Suppressor macrophage (primary cell): Measurements from ENCODE around the gene HRH2.

ENCODE experiments used
- DNase-seq, 4 experiments: peaks; one replicate each; pipeline ENCODE4 v3.0.0-alpha.2; 2020 to 2022

The HRH2 gene

DNA sequence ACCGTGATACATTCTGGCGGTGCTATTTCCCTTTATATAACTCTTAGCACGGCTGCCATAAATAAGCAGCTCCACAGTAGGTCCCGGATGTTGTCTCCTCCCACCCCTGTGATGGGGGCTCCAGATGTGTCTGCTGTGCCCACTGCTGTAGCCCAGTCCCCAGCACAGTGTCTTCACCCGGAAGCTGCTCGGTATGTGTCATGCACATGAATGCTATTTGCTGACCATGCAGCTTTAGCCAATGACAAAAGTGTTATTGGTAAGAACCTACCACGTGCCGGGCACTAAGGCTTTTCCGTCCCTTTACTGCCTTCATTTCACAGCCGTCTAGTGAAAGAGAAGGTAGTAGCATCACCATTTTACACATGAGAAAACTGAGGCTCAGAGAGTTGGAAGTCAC is 20.2 kb downstream of the HRH2 start:
- no peak for DNase-seq

DNA sequence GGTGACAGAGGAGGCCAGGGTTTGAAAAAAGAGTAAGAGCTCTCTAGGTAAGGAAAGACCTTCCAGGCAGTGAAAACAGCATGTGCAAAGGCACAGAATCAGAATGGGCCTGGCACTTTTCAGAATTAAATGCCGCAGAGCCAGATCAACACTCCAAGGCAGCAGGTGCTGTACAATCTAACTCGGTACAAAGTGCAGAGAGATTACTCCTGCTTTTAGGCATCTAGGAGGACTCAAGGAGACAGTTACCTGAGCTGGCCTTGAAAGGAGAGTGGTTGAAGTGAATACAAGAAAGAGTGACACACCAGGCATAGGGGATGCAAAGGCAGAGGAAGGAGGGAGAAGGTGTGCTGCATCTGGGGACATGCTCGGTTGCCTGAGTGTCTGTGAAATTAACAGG is 21.5 kb downstream of the HRH2 start:
- DNase-seq = no peak

DNA sequence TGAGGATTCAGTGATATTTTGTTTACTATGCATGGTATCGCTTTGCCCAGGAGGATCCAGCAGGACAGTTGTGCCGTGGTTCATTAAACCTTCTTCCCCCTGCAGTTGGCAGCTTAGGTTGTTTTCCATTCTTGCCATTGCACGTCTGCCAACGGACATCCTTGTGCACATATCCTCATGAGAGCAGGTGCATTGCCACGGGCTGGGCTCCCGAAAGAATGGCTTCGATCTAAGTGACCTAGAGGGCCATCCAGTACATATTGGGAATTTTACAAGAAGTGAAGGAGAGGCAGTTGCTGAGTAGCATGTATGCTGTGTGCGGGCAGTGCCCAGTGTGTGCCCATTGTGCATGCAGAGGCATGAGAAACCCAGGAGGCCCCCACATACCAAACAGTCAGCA is 22.1 kb downstream of the HRH2 start:
- DNase-seq = no peak

DNA sequence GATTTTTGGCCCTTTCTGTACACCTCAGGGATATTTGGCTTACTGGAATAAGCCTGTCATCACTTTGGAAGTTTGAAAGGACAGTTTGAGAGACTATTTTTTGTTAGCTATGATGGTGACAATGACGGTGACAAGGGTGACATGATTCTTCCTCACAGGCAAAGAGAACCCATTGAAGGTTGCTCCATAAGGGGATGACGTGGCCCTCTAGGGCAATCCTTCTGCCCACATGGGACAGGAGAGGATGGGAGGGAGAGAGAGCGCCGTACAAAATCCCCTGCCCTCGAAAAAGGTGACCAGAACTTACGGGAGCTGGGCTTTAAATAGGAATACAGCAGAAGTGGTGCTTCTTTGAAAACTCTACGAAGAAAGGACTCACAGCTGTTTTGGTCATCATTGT is 22.6 kb downstream of the HRH2 start:
- DNase-seq = peak; percentile 33 to 69 (median 60)

DNA sequence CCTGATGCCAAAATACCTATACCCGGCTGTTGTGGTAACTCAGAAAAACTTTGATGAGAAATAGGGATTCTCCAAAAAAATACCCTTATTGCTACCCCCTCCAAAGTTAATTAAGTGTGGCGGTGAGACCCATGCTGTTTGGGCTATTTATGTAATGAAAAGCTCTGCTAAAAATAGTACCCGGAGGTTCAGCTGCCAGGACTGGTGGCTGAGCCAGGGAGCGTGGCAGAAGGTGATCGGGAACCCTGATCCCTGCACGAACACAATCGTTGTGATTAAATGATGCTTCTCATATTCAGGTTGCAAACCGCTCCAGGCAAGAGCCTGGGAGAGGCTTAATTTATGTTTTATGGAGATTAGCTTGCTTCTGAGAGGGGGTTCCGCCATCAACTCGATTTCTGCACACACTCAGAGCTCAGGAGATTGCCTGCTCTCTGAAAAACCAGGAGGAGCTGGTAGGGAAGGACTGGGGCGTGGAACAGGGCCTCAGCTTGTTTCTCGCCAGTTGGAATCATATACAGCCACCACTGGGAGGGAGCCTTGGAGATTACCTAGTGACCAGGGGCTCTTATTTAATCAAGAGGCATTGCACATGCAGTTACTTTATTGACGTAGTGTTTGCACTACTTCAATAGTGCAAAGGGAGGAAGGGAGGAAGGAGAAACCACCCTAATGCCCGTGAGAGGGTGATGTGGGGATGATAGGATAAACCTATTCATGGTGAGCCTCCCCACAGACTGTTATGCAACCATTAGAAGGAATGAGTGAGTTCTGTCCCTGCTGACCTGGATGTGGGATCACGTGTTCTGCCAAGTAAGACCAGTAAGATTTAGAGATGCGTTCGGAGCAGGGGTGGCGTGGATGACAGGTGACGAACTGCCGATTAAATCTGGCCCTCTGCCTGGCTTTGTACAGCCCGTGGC is 23.4 kb downstream of the HRH2 start:
- DNase-seq = no peak

DNA sequence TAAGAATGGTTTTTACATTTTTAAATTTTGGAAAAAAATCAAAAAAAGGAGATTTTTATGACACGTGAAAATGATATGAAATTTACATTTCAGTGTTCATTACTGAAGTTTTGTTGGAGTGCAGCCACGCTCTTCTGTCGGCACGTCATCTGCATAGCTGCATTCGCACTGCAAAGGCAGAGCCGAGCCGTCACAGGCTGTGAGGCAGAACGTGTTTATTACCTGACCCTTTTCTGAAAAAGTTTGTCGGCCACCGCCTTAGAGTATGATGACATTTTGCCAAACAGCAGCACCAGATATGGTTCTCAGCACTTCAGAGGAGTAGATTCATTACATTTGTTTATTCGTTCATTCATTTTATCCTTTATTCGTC is 24.1 kb downstream of the HRH2 start:
- no peak for DNase-seq

DNA sequence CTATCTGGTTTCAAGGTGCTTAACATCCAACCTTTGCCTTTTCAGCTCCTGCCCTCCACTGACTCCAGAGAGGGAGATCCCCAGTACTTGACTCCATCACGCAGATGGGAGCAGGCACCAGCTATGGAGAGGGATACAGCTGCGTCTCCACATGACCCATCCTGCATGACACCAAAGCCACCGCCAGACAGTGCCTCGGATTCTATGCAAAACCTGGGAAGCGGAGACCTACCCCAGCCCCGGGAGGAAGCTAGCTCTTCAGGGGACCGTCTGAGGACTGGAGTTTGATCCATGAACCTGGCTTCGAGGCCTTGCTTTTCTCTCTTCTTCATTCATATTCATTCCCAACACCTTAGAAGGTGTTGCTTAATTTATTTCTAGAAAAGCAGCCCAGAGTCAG is 24.8 kb downstream of the HRH2 start:
- DNase-seq = no peak

DNA sequence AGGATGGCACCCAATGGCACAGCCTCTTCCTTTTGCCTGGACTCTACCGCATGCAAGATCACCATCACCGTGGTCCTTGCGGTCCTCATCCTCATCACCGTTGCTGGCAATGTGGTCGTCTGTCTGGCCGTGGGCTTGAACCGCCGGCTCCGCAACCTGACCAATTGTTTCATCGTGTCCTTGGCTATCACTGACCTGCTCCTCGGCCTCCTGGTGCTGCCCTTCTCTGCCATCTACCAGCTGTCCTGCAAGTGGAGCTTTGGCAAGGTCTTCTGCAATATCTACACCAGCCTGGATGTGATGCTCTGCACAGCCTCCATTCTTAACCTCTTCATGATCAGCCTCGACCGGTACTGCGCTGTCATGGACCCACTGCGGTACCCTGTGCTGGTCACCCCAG is 25.4 kb downstream of the HRH2 start:
- no peak for DNase-seq

DNA sequence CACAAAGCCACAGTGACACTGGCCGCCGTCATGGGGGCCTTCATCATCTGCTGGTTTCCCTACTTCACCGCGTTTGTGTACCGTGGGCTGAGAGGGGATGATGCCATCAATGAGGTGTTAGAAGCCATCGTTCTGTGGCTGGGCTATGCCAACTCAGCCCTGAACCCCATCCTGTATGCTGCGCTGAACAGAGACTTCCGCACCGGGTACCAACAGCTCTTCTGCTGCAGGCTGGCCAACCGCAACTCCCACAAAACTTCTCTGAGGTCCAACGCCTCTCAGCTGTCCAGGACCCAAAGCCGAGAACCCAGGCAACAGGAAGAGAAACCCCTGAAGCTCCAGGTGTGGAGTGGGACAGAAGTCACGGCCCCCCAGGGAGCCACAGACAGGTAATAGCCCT is 26.1 kb downstream of the HRH2 start:
- DNase-seq = no peak

DNA sequence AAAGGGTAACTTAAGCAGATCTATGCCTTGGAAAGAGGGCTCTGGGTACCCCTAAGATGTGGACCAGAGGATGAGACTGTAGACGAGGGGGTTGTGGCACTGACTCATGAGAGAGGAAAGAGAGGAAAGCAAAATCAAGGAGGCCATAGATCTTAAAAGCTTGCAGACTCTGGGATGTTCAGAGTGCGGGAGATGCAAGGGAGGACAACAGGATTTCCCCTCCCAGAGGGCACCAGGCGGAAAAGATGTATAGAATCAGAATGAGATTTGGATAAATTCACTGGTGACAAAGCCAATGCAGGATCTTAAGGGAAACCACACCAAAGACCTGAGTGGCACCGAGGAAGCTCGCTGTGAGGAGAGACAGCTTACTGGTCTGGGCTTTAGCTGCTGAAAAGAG is 27.1 kb downstream of the HRH2 start:
- no peak for DNase-seq

DNA sequence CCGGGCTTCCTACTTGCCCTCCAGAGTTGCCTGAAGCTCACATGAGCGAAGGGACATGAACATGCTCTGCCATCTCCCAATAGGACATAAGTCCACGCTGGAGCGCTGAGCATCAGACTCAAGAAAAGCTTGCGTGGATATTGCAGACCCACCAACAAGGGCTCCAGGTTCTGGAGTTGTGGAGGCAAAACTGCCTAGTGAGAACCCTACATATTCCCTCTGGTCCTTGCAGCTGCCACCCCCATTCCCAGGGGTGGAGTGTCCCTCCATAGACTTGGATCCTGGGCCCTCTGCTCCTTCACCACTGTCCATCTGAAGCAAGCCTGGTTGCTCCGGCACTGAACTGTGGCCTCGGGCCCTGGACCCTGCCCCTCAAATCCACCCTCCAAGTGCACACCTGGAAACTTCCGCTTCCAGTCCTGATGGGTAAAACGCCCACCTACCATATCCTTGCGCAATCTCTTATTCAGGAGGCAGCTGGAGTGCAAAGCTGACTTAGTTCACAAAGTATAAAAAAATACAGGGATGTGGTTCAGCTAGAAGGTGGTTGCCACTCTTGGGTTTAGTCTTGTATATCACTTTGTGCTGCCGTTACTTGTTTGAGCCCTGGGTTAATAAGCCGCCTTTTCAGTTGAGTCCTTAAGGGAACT is 28.0 kb downstream of the HRH2 start:
- DNase-seq = no peak

DNA sequence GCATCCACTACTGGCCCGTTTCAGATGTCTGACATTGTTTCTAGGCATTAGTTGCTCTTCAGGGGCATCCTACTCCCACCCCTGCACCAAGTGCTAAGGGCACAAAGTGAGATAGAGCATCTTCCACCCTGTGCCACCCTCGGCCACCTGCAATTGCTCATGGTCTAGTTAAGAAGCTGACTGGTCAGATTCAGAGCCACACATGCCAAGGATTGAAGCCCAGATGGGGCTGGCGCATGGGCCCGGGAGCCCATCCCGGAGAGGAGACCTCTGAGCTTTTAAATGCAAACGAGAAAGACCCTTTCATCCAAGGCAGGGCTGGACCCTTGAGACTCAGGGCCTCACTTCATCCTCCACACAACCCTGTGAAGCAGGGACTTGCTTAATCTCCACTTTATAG is 28.5 kb downstream of the HRH2 start:
- DNase-seq = no peak

DNA sequence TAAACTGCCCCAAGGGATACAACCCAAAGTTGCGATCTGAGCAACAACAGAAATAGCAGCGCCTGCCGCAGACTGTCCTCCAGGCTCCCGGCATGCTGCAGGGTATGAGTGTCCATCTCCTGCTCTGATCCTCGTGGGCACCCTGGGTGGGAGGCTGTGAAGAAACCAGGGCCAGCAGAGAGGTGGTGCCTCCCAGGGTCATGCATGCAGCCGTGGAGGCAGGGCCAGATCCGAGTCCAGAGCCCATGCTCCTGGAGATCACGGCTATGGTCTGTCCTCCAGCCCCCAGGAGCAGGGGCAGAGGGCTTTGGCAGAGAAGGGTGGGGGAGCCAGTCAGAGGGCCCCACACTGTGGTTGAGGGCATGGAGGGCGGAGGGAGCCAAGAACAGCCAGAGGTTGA is 29.0 kb downstream of the HRH2 start:
- no peak for DNase-seq

DNA sequence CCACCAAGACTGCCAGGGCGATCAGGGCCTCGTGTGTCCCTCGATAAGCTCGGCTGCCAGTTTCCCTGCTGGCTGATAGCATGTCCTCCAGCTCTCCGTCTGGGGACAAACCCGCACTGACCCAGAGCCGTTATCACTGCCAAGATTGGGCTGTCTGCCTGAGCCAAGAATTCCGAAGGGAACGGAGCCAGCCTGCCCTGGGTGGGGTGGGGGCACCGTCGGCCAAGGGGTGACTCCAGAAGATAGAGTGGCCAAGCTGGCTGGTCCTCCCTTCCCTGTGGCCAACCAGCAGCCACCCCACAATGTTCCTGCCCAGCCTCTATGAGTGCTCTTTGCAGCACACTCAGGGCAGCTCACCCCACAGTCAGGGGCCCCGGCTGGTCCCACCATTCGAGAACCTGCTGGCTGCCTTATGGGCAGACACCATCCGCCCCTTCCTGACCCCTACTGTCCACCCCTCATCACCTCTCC is 29.4 kb downstream of the HRH2 start:
- no peak for DNase-seq

DNA sequence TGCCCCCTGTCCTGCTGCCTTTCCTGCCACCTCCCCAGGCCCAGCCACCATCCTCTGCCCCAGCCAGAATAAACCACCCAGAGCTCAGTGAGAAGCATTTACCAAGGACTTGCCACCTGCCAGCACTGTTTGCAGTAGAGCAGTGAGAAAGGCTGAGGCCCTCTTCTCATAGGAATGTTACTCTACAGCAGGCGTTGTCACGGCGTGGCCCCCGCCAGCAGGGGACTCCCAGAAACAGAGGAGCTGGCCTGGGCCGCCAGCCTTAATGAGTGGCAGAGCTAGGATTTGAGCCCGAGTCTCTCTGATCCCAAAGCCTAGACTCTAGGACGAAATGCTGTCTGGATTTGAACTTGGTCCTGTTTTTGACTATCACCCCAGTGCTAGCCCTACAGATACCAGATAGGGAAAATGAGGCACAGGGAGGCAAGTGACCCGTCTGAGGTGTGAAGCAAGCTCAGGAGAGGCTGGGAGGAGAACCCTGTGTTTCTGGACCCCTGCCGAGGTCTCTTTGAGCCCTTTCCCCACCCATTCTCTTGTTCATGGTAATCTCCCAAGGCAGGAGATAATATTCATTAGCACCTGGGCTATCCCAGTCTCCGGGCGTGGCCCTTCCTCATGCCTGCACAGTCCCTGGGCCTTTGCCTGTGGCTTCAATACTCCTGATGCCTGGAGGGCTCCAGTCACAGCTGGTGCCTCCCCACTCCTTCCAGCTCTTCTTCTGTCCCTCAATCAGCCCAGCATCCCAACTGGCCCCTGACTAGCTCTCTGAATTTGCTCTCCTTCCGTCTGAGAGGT is 30.7 kb downstream of the HRH2 start:
- DNase-seq = no peak

DNA sequence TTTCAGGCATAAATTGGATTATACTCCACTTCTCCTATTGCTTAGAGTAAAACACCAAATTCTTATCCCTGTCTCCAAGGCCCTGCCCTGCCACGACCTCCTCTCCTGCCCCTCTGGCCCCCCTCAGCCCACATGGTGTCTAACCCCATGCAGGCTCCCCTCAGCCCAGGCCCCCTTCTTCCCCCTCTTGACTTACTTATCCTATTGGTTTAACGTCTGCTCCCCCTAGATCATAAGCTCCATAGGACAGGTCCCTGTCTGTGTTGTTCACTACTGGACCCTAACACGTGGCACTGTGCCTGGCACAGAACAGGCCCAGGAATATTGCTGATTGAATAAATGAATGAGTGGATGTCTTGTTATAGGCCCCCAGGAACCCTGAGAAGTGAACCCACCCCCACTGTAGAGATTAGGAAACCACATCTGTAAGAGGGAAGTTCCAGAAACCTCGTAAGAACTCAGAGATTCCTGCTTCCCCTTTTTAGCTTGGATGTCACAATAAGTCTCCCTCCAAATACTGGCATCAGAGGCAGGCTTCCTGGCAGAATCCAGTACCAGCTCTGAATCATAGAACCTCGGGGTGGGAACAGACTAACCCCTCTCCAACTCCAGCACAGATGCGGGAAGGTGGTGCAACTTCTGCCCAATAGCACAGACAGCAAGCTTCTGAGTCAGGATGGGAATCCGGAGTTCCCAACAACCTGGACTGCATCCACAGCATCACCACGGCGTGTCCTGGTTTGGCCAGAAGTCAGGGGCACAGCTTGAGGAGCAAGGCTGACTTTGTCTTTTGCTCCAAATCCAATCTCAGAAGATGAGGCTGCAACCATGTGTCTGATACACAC is 31.5 kb downstream of the HRH2 start:
- peak; percentile 89 to 99 (median 93) for DNase-seq

DNA sequence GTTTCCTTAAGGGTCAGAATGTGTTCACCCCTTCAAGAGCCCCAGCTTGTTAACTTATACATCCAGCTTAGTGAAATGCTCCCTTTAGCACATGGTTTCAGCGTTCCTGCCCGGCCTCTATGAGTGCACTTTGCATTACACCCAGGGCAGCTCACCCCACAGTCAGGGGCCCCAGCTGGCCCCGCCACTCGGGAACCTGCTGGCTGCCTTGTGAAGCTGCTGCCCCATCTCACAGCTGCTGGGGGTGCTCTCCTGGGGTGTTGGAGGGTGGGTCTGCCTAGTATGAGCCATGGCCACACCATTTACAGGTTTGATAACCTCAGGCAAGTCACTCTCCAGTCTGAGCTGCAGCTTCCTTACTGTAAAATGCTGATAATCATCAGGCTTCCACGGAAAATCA is 32.2 kb downstream of the HRH2 start:
- no peak for DNase-seq

DNA sequence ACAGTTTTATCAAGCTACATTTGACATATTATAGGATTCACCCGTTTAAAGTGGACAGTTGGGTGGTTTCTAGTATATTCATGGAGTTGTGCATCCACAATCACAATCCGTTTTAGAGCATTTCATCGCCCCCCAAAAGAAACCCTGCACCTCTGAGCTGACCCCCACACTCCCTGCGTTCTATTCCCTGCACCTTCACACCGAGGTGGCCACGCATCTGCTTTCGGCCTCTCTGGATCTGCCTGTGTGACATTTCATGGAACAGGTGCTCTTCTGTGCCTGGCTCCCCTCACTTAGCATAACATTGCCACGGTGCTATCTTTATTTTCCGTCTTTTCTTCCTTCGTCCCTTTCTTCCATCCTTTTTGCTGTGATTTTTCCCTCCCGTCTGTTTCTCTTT is 32.7 kb downstream of the HRH2 start:
- no peak for DNase-seq

DNA sequence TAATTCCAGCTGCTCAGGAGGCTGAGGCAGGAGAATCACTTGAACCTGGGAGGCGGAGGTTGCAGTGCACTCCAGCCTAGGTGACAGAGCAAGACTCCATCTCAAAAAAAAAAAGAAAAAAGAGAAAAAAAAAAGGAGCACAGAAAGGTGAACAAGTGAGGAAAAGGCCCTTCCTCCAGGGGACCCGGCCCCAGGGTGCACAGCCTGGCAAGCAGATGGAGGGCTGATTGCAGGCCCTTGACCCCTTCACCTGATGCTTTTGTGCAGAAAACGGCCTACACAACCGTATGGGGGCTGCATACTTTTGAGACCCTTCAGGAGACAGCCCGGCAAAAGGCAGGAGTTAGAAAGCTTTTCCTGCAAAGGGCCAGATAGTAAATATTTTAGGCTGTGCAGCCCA is 33.9 kb downstream of the HRH2 start:
- DNase-seq = no peak

DNA sequence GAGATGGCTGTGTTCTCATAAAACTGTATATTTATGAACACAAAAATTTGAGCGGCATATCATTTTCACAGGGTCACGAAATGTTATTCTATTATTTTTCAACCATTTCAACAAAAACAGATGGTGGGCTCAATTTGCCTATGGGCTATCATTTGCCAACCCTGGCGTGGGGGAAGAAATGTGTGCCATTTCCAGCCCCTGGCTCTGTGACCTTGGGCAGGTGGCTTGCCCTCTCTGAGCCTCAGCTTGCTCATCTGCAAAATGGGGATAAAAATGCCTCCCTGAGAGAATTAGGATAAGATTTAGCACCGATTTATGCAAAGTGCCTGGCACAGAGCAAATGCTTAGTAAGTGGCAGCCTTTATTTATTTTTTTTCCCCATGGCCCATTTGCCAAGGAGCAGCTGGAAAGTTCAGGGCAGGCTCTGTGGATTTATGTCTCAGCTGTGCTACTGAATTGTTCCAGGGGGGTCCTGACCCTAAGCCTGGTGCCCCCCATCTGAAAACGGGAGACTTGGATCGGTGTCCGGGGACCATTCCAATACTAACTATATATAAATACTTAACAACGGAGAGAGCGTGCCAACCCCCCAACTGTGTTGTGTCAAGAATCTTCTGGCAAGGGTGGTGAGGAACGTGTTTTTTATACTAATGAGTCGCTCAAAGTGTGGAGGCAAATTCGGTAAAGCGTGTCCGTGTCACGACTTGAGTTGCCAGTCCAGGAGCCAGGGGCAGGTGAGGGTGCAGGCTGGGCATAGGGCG is 34.5 kb downstream of the HRH2 start:
- DNase-seq = no peak

DNA sequence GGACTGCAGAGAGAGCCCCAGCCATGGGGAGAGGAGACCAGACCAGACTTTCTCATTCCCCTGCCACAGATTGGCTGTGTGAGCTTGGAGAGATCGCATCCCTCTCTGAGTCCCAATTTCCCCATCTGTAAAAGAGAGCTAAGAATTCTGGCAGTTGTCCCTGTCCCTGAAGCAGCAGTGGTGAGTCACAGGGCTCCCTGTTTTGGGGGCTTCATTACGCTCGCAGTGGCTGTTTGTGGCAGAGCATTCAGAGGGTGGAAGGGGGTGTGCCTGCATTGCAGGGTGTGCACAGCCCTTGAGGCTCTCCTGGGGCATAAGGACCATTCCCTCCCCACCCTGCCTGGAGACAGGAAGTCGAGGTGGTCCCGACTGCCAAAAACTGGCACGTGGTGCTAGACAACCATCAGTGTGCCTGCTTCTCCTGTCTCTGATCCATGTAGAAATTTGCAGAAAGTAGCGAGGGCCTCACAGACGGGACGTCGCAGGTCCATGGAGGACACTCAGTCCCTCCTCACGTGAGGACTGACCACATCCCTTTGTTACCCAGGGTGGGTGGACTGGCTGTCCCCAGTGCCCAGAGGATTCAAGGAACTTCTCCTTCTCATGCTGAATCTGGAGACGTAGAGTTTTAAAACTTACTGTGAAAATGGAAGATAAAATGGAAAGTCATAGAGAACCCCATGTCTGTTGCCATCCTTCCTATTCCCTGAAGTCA is 35.3 kb downstream of the HRH2 start:
- DNase-seq = peak; percentile 74 to 86 (median 79)
